ENCODE results near the gene IRX4. TPM values are rescaled to one million over a fixed set of nuclear protein-coding genes. Genes with fewer than 3 reads are reported as not detected.

Gene IRX4
- total RNA-seq, 1 experiment from 2014 or later: not detected

- DNase-seq (ENCODE audit: low read depth): no peak
Observed at GRCh38 chr5:1892685-1893445, 10.1 kb upstream of the IRX4 start.

- DNase-seq (ENCODE audit: low read depth): no peak
Observed at GRCh38 chr5:1892211-1892610, 9.5 kb upstream of the IRX4 start.

GRCh38 chr5:1891391-1891790, 8.7 kb upstream of the IRX4 start:
- DNase-seq (ENCODE audit: low read depth): no peak

- DNase-seq (ENCODE audit: low read depth): no peak
Observed at GRCh38 chr5:1890296-1890695, 7.6 kb upstream of the IRX4 start.

- no peak for DNase-seq (ENCODE audit: low read depth)
Observed at GRCh38 chr5:1889321-1890065, 6.8 kb upstream of the IRX4 start.

- DNase-seq (ENCODE audit: low read depth): no peak
Observed at GRCh38 chr5:1888541-1889251, 6.0 kb upstream of the IRX4 start.

- DNase-seq (ENCODE audit: low read depth): no peak
Observed at GRCh38 chr5:1887588-1888360, 5.0 kb upstream of the IRX4 start.

- DNase-seq (ENCODE audit: low read depth): no peak
Observed at GRCh38 chr5:1886846-1887587, 4.3 kb upstream of the IRX4 start.

- no peak for DNase-seq (ENCODE audit: low read depth)
Observed at GRCh38 chr5:1885868-1886845, 3.4 kb upstream of the IRX4 start.

- DNase-seq (ENCODE audit: low read depth): no peak
Observed at GRCh38 chr5:1885404-1885755, 2.7 kb upstream of the IRX4 start.

- DNase-seq (ENCODE audit: low read depth): no peak
Observed at GRCh38 chr5:1884678-1885403, 2.1 kb upstream of the IRX4 start.

- no peak for DNase-seq (ENCODE audit: low read depth)
Observed at GRCh38 chr5:1883925-1884677, 1.4 kb upstream of the IRX4 start.

- no peak for DNase-seq (ENCODE audit: low read depth)
Observed at GRCh38 chr5:1883120-1883924, 597 bp upstream of the IRX4 start.

GRCh38 chr5:1881731-1882336, 891 bp downstream of the IRX4 start:
- no peak for DNase-seq (ENCODE audit: low read depth)

- peak; percentile 9 for DNase-seq (ENCODE audit: low read depth)
Observed at GRCh38 chr5:1881098-1881572, 1.6 kb downstream of the IRX4 start.

GRCh38 chr5:1880377-1881025, 2.2 kb downstream of the IRX4 start:
- DNase-seq (ENCODE audit: low read depth): no peak
